ENCODE measurements around the gene SEMA4B. TPM values are rescaled to one million over a fixed set of nuclear protein-coding genes. Genes with fewer than 3 reads are reported as not detected.

Gene SEMA4B
- total RNA-seq, 1 experiment from 2014 or later = 50.2 TPM

DNA sequence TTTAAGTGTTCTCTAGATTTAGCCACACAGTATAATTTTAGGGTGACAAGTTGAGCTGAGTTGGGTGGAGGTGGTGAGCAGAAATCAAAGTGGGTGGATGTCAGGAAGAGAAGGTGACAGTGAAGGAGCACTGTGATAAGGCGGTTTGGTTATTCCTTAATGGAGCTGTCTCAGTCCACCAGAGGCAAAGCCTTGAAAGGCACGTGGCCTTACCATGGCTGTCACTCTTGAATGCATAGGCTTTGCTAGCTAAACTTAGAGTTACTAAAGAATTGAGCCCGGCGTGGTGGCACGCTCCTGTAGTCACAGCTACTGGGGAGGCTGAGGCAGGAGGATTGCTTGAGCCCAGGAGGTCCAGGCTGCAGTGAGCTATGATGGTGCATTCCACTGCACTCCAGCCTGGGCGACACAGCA is 47.7 kb downstream of the SEMA4B start:
- H3K4me3 Mint-ChIP-seq = peak overlapping the region; percentile 72
- H3K4me1 Mint-ChIP-seq = peaks cover 8% of the 10 kb centered on the region; the same call in 1 of the 2 replicates
- no peaks in the 10 kb centered on the region for H3K9me3 Mint-ChIP-seq
- H3K36me3 Mint-ChIP-seq = no peaks in the 10 kb centered on the region
- H3K27me3 Mint-ChIP-seq (ENCODE audit: low read depth) = peaks cover 16% of the 10 kb centered on the region
- ChIA-PET CTCF (interaction anchor here (0.6 to 2.8 kb wide), 18 partner anchors 13 to 683 kb away, joined by 3 to 31 read pairs (median 5); partner anchors contain the start of genes CIB1, GDPGP1, HDDC3 and IDH2), POLR2A (interaction anchor here (0.5 to 1.6 kb wide), 5 partner anchors 15 to 48 kb away, joined by 3 to 11 read pairs (median 9); partner anchors contain the start of genes CIB1, GDPGP1, NGRN and SEMA4B)
- ATAC-seq (no peak), DNase-seq (ENCODE audit: low spot score) (no peak)
- TF ChIP-seq ZNF121 (CRISPR knock-in tag; IDR thresholded peaks at IDR 0.05) (peak; percentile 97), GTF2I (CRISPR knock-in tag; conservative IDR thresholded peaks at IDR 0.05) (0 out of 2 replicates have a peak, but pooled peaks have one; percentile 42), NR3C1 (CRISPR knock-in tag; conservative IDR thresholded peaks at IDR 0.05; ENCODE audit: low read depth) (no peak), NFE2L1 (CRISPR knock-in tag; IDR thresholded peaks at IDR 0.05) (no peak)
- TF ChIP-seq, protein P1, sequence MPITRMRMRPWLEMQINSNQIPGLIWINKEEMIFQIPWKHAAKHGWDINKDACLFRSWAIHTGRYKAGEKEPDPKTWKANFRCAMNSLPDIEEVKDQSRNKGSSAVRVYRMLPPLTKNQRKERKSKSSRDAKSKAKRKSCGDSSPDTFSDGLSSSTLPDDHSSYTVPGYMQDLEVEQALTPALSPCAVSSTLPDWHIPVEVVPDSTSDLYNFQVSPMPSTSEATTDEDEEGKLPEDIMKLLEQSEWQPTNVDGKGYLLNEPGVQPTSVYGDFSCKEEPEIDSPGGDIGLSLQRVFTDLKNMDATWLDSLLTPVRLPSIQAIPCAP (CRISPR knock-in tag; IDR thresholded peaks at IDR 0.05) = no peak
- TF ChIP-seq, protein P2, sequence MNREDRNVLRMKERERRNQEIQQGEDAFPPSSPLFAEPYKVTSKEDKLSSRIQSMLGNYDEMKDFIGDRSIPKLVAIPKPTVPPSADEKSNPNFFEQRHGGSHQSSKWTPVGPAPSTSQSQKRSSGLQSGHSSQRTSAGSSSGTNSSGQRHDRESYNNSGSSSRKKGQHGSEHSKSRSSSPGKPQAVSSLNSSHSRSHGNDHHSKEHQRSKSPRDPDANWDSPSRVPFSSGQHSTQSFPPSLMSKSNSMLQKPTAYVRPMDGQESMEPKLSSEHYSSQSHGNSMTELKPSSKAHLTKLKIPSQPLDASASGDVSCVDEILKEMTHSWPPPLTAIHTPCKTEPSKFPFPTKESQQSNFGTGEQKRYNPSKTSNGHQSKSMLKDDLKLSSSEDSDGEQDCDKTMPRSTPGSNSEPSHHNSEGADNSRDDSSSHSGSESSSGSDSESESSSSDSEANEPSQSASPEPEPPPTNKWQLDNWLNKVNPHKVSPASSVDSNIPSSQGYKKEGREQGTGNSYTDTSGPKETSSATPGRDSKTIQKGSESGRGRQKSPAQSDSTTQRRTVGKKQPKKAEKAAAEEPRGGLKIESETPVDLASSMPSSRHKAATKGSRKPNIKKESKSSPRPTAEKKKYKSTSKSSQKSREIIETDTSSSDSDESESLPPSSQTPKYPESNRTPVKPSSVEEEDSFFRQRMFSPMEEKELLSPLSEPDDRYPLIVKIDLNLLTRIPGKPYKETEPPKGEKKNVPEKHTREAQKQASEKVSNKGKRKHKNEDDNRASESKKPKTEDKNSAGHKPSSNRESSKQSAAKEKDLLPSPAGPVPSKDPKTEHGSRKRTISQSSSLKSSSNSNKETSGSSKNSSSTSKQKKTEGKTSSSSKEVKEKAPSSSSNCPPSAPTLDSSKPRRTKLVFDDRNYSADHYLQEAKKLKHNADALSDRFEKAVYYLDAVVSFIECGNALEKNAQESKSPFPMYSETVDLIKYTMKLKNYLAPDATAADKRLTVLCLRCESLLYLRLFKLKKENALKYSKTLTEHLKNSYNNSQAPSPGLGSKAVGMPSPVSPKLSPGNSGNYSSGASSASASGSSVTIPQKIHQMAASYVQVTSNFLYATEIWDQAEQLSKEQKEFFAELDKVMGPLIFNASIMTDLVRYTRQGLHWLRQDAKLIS (CRISPR knock-in tag; IDR thresholded peaks at IDR 0.05; ENCODE audit: borderline replicate concordance) = no peak
- TF ChIP-seq, protein P3, sequence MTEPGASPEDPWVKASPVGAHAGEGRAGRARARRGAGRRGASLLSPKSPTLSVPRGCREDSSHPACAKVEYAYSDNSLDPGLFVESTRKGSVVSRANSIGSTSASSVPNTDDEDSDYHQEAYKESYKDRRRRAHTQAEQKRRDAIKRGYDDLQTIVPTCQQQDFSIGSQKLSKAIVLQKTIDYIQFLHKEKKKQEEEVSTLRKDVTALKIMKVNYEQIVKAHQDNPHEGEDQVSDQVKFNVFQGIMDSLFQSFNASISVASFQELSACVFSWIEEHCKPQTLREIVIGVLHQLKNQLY (CRISPR knock-in tag; IDR thresholded peaks at IDR 0.05) = no peak
- H3K27ac Mint-ChIP-seq = no peak overlapping the region; the same call in 1 of the 2 replicates

DNA sequence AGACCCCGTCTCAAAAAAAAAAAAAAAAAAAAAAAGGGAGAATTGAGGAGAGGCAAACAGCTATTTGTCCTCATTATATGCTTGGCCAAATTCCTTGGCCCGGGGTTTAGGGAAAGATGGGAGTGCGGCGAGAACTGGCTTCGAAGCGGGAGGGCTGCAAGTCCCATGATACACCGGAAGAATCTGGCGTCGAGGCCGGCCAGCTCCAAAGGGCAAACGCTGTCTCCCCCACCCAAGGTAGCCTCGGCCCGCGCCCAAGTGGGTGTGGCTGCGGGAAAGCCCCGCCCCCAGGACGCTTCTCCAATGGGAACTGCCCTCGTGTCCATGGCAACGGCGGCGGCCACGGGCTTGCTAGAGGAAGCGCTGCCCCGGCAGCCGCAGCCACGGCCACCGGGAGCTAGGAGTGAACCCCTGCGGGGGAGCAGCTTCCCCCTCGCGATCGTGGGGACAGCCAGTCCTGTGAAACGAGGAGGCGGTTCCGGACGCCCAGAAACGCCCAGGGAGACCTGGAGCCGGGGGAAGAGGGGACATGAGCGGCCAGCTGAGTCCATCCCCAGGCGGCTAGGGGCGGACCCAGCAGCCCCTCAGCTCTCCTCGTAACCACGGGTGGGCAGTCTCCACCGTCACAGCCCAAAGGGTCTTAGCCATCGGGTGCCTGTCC is 48.2 kb downstream of the SEMA4B start, which contains the start of gene TTLL13:
Gene TTLL13 (plus strand): TSS at position 354 of the 661 bp plus-strand sequence. CDS start 1,075 bp downstream, outside the sequence.
- H3K4me3 Mint-ChIP-seq = peak within 1 kb of the TSS; percentile 72
- DNase-seq (ENCODE audit: low spot score) = peak; percentile 82
- ChIA-PET POLR2A (interaction anchor here (1.1 to 1.6 kb wide), 4 partner anchors 16 to 48 kb away, joined by 3 to 11 read pairs (median 9); partner anchors contain the start of genes CIB1, GDPGP1, NGRN and SEMA4B), CTCF (interaction anchor here (0.6 to 2.8 kb wide), 19 partner anchors 13 to 683 kb away, joined by 3 to 31 read pairs (median 5); partner anchors contain the start of genes CIB1, GDPGP1, HDDC3 and IDH2)
- no peaks in the 10 kb centered on the region for H3K36me3 Mint-ChIP-seq
- H3K4me1 Mint-ChIP-seq = peaks cover 8% of the 10 kb centered on the region; the same call in 1 of the 2 replicates
- no peaks in the 10 kb centered on the region for H3K9me3 Mint-ChIP-seq
- H3K27me3 Mint-ChIP-seq (ENCODE audit: low read depth) = peaks cover 16% of the 10 kb centered on the region
- ATAC-seq = peak; percentile 95
- H3K27ac Mint-ChIP-seq = no peak within 1 kb of the TSS; the same call in 1 of the 2 replicates
- TF ChIP-seq, protein P4, sequence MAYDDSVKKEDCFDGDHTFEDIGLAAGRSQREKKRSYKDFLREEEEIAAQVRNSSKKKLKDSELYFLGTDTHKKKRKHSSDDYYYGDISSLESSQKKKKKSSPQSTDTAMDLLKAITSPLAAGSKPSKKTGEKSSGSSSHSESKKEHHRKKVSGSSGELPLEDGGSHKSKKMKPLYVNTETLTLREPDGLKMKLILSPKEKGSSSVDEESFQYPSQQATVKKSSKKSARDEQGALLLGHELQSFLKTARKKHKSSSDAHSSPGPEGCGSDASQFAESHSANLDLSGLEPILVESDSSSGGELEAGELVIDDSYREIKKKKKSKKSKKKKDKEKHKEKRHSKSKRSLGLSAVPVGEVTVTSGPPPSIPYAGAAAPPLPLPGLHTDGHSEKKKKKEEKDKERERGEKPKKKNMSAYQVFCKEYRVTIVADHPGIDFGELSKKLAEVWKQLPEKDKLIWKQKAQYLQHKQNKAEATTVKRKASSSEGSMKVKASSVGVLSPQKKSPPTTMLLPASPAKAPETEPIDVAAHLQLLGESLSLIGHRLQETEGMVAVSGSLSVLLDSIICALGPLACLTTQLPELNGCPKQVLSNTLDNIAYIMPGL (CRISPR knock-in tag; IDR thresholded peaks at IDR 0.05) = 0 out of 2 replicates have a peak, but pooled peaks have one; percentile 28
- peak; percentile 53; the same call in 1 of the 2 replicates for TF ChIP-seq ESRRA (CRISPR knock-in tag; IDR thresholded peaks at IDR 0.05; ENCODE audit: borderline replicate concordance)
- TF ChIP-seq FOXP1 (CRISPR knock-in tag; IDR thresholded peaks at IDR 0.05; ENCODE audit: borderline replicate concordance) = peak; percentile 89
- TF ChIP-seq, protein P1 (CRISPR knock-in tag; IDR thresholded peaks at IDR 0.05) = peak; percentile 63; the same call in 1 of the 2 replicates
- no peak for TF ChIP-seq MYBL2 (CRISPR knock-in tag; IDR thresholded peaks at IDR 0.05)
- TF ChIP-seq, protein P5, sequence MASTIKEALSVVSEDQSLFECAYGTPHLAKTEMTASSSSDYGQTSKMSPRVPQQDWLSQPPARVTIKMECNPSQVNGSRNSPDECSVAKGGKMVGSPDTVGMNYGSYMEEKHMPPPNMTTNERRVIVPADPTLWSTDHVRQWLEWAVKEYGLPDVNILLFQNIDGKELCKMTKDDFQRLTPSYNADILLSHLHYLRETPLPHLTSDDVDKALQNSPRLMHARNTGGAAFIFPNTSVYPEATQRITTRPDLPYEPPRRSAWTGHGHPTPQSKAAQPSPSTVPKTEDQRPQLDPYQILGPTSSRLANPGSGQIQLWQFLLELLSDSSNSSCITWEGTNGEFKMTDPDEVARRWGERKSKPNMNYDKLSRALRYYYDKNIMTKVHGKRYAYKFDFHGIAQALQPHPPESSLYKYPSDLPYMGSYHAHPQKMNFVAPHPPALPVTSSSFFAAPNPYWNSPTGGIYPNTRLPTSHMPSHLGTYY (CRISPR knock-in tag; IDR thresholded peaks at IDR 0.05) = no peak
- TF ChIP-seq, protein P6, sequence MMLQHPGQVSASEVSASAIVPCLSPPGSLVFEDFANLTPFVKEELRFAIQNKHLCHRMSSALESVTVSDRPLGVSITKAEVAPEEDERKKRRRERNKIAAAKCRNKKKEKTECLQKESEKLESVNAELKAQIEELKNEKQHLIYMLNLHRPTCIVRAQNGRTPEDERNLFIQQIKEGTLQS (CRISPR knock-in tag; conservative IDR thresholded peaks at IDR 0.05) = no peak
- TF ChIP-seq, protein P7, sequence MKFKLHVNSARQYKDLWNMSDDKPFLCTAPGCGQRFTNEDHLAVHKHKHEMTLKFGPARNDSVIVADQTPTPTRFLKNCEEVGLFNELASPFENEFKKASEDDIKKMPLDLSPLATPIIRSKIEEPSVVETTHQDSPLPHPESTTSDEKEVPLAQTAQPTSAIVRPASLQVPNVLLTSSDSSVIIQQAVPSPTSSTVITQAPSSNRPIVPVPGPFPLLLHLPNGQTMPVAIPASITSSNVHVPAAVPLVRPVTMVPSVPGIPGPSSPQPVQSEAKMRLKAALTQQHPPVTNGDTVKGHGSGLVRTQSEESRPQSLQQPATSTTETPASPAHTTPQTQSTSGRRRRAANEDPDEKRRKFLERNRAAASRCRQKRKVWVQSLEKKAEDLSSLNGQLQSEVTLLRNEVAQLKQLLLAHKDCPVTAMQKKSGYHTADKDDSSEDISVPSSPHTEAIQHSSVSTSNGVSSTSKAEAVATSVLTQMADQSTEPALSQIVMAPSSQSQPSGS (CRISPR knock-in tag; IDR thresholded peaks at IDR 0.05; ENCODE audit: borderline replicate concordance, low read depth) = no peak
- no peak for TF ChIP-seq ZNF263 (CRISPR knock-in tag; IDR thresholded peaks at IDR 0.05; ENCODE audit: low read depth)
- TF ChIP-seq SP1 (CRISPR knock-in tag; conservative IDR thresholded peaks at IDR 0.05) = peak; percentile 77
- TF ChIP-seq ZNF121 (CRISPR knock-in tag; IDR thresholded peaks at IDR 0.05) = peak; percentile 8; the same call in 1 of the 2 replicates
- TF ChIP-seq RORB (CRISPR knock-in tag; IDR thresholded peaks at IDR 0.05) = no peak
- peak; percentile 89; the same call in 1 of the 2 replicates for TF ChIP-seq ZNF232 (CRISPR knock-in tag; IDR thresholded peaks at IDR 0.05)
- TF ChIP-seq, protein P8, sequence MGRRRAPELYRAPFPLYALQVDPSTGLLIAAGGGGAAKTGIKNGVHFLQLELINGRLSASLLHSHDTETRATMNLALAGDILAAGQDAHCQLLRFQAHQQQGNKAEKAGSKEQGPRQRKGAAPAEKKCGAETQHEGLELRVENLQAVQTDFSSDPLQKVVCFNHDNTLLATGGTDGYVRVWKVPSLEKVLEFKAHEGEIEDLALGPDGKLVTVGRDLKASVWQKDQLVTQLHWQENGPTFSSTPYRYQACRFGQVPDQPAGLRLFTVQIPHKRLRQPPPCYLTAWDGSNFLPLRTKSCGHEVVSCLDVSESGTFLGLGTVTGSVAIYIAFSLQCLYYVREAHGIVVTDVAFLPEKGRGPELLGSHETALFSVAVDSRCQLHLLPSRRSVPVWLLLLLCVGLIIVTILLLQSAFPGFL (CRISPR knock-in tag; IDR thresholded peaks at IDR 0.05; ENCODE audit: borderline replicate concordance) = no peak

Measured in WTC11 (cell line).